Transverse colon (tissue), 4 donors: ENCODE data around the gene SLCO4A1. TPM values are rescaled to one million over a fixed set of nuclear protein-coding genes. Genes with fewer than 3 reads are reported as not detected.

Experiments
- DNase-seq: peaks from one replicate; pipeline ENCODE4 v3.0.0-alpha.2; 2019
- H3K27ac ChIP-seq, 4 donors: fragments of 200-600 bp; sonication (generic); 2 replicates each; pipeline ENCODE4 v1.5.1; 2016 to 2018; ENCODE audit warnings: inconsistent platforms in 4 of 4
- H3K27me3 ChIP-seq: fragments of 200-600 bp; sonication (generic); 2 replicates; pipeline ENCODE4 v1.5.1; 2017; ENCODE audit warnings: inconsistent platforms
- H3K36me3 ChIP-seq, 4 donors: fragments of 200-600 bp; sonication (generic); 2 replicates each; pipeline ENCODE4 v1.5.1; 2017 to 2019; ENCODE audit warnings: inconsistent platforms in 4 of 4
- H3K4me1 ChIP-seq, 4 donors: fragments of 200-600 bp; sonication (generic); 2 replicates each; pipeline ENCODE4 v1.5.1; 2017 to 2020; ENCODE audit warnings: inconsistent platforms in 4 of 4
- H3K4me3 ChIP-seq, 4 donors: fragments of 200-600 bp; sonication (generic); 1 replicate in 1 of 4; 2 replicates in 3 of 4; pipeline versions ENCODE4 v1.5.1 to v1.6.1; 2017 to 2019; ENCODE audit warnings: inconsistent platforms in 4 of 4
- H3K9me3 ChIP-seq, 2 donors: fragments of 200-600 bp; sonication (generic); 2 replicates each; pipeline ENCODE4 v1.5.1; 2017 to 2019; ENCODE audit warnings: inconsistent platforms in 2 of 2
- CTCF ChIP-seq, 5 experiments: fragments of 200-600 bp in 3 of 5; fragments of 450-650 bp in 2 of 5; sonication (generic) in 3 of 5; IDR thresholded peaks; 1 replicate in 2 of 5; 2 replicates in 3 of 5; pipeline ENCODE4 v1.5.1; 2016 to 2017; ENCODE audit warnings: antibody characterized with exemption in 5 of 5, inconsistent platforms in 3 of 5, mild to moderate bottlenecking in 2 of 5, moderate library complexity in 1 of 5
- EP300 ChIP-seq: sonication (generic); formaldehyde crosslinking; IDR thresholded peaks from one replicate; pipeline ENCODE4 v1.6.1; 2017; ENCODE audit warnings: antibody characterized with exemption, low read depth
- POLR2A ChIP-seq: fragments of 450-650 bp; IDR thresholded peaks from one replicate; pipeline ENCODE4 v1.6.1; 2016; ENCODE audit warnings: antibody characterized with exemption, mild to moderate bottlenecking, moderate library complexity
- POLR2AphosphoS5 ChIP-seq, 3 donors: sonication (generic); formaldehyde crosslinking; IDR thresholded peaks; one replicate each; pipeline ENCODE4 v1.6.1; 2016; ENCODE audit warnings: antibody characterized with exemption in 3 of 3
- WGBS, 2 donors: methylation state at CpG; one replicate each; pipeline ENCODE4 v1.1.5; 2018; ENCODE audit warnings: low coverage in 1 of 2; 5-methylcytosine and 5-hydroxymethylcytosine counted together
- in situ Hi-C, 4 donors: fragments of 200-750 bp; cut with MboI; loops; one replicate each; pipeline versions ENCODE4 v1.15.0 to v1.15.1; 2017; ENCODE audit warnings: low sequenced_read_pairs in 3 of 4, low pct_ligation_motif_present in 1 of 4, low pct_unique_long_range_greater_than_20kb in 1 of 4
- intact Hi-C: fragments of 100-400 bp; cut with DNase I; formaldehyde crosslinking; loops from one replicate; pipeline ENCODE4 v1.15.1; 2023; ENCODE audit warnings: low total_unique reads
- total RNA-seq, 4 donors: library from RNA; depleted of rRNA; stranded (reverse); fragments of >200 nt; gene quantifications; one replicate each; pipeline ENCODE4 v1.1.0, GENCODE V29; 2016

The SLCO4A1 gene
- total RNA-seq, 4 donors from 2014 or later, result 13.7 to 375 (median 60.0) TPM

- Histone ChIP-seq H3K4me1 (peaks cover 61 to 73% (median 69%) of the 10 kb centered on the region in 4 donors), H3K9me3 (no peaks in the 10 kb centered on the region), H3K27ac (peak overlapping the region in 3 of 4 donors; percentile 80 to 92 (median 85)), H3K36me3 (no peaks in the 10 kb centered on the region), H3K27me3 (no peaks in the 10 kb centered on the region), H3K4me3 (no peak overlapping the region)
- 92% methylated on average over 6 of the region's 6 CpGs; no CpG with 5 or more reads in 1 of the 2 donors for WGBS, 2 donors
- DNase-seq, result no peak
- in situ Hi-C loops (no loop called here), intact Hi-C loops (no loop called here)
- no peak for TF ChIP-seq CTCF (IDR thresholded peaks at IDR 0.05)
- TF ChIP-seq POLR2A, result no peak
- no peak for TF ChIP-seq POLR2AphosphoS5 (IDR thresholded peaks at IDR 0.05)
- TF ChIP-seq EP300, result no peak
Observed at GRCh38 chr20:62649140-62649539, 6.8 kb downstream of the SLCO4A1 start.

- Histone ChIP-seq H3K27ac (peak overlapping the region; percentile 92 to 97 (median 94)), H3K9me3 (no peaks in the 10 kb centered on the region), H3K4me3 (peak overlapping the region in 1 of 4 donors; percentile 16), H3K4me1 (peaks cover 48 to 58% (median 53%) of the 10 kb centered on the region in 4 donors), H3K36me3 (no peaks in the 10 kb centered on the region), H3K27me3 (no peaks in the 10 kb centered on the region)
- TF ChIP-seq EP300, result no peak
- no peak for TF ChIP-seq POLR2A
- TF ChIP-seq POLR2AphosphoS5 (IDR thresholded peaks at IDR 0.05), result no peak
- TF ChIP-seq CTCF (IDR thresholded peaks at IDR 0.05), result no peak
- in situ Hi-C loops (loop anchor here in 1 of 4 donors (25.0 kb wide), 1 partner anchor 137 kb away; the partner anchor contains the start of gene MRGBP), intact Hi-C loops (no loop called here)
- 78 to 93% methylated on average over 8 to 23 of the region's 24 CpGs for WGBS, 2 donors
- no peak for DNase-seq
Observed at GRCh38 chr20:62650551-62651284, 8.4 kb downstream of the SLCO4A1 start.

GRCh38 chr20:62651285-62652021 lies 9.2 kb downstream of the SLCO4A1 start:
- intact Hi-C loops (no loop called here), in situ Hi-C loops (loop anchor here in 1 of 4 donors (25.0 kb wide), 1 partner anchor 136 kb away; the partner anchor contains the start of gene MRGBP)

GRCh38 chr20:62652041-62652893 lies 10.0 kb downstream of the SLCO4A1 start:
- in situ Hi-C loops (loop anchor here in 1 of 4 donors (25.0 kb wide), 1 partner anchor 135 kb away; the partner anchor contains the start of gene MRGBP), intact Hi-C loops (no loop called here)
- H3K27ac ChIP-seq, result peak overlapping the region; percentile 92 to 97 (median 94)
- TF ChIP-seq EP300 (peak; percentile 96), POLR2A (peak; percentile 88), POLR2AphosphoS5 (IDR thresholded peaks at IDR 0.05) (peak; percentile 90 to 95 (median 94)), CTCF (IDR thresholded peaks at IDR 0.05) (peak in 2 of 5 experiments; percentile 43 to 51)
- 3% methylated on average over 39 of the region's 44 CpGs; no CpG with 5 or more reads in 1 of the 2 donors for WGBS, 2 donors
- peak; percentile 94 for DNase-seq
- H3K4me1 ChIP-seq, result peaks cover 34 to 42% (median 38%) of the 10 kb centered on the region in 4 donors
- no peaks in the 10 kb centered on the region for H3K9me3 ChIP-seq
- H3K36me3 ChIP-seq, result no peaks in the 10 kb centered on the region
- H3K4me3 ChIP-seq, result peak overlapping the region in 3 of 4 donors; percentile 2 to 35 (median 22)
- no peaks in the 10 kb centered on the region for H3K27me3 ChIP-seq

More at GRCh38 chr20:62651285-62652021, 9.2 kb downstream of the SLCO4A1 start:
- Histone ChIP-seq H3K27me3 (no peaks in the 10 kb centered on the region), H3K27ac (peak overlapping the region; percentile 92 to 97 (median 94)), H3K36me3 (no peaks in the 10 kb centered on the region), H3K4me3 (peak overlapping the region in 1 of 4 donors; percentile 16), H3K4me1 (peaks cover 41 to 50% (median 46%) of the 10 kb centered on the region in 4 donors), H3K9me3 (no peaks in the 10 kb centered on the region)
- WGBS, 2 donors, result 30 to 44% methylated on average over 2 to 24 of the region's 24 CpGs
- DNase-seq, result peak; percentile 88
- no peak for TF ChIP-seq POLR2A
- TF ChIP-seq POLR2AphosphoS5 (IDR thresholded peaks at IDR 0.05), result peak in 1 of 3 donors; percentile 16
